A673 (cell line): Measurements from ENCODE around the gene METTL1.

ENCODE experiments used
- EZH2 ChIP-seq: fragments of 200-600 bp; sonication (generic); IDR thresholded peaks from 2 replicates; pipeline ENCODE4 v1.6.1; 2017; ENCODE audit warnings: borderline replicate concordance, low read depth, mild to moderate bottlenecking, mixed read lengths, antibody characterized with exemption, low read length; ENCODE audit not compliant: poor library complexity, severe bottlenecking
- TF ChIP-seq, protein P1 (sequence below): fragments of 300-800, 200-600 bp; sonication (generic); conservative IDR thresholded peaks from 2 replicates; pipeline ENCODE4 v1.5.1; 2017; ENCODE audit warnings: low read depth, mild to moderate bottlenecking, antibody characterized with exemption, low read length, moderate library complexity, mixed read lengths

GRCh38 chr12:57729321-57729844, 42.5 kb downstream of the METTL1 start:
- TF ChIP-seq, protein P1, sequence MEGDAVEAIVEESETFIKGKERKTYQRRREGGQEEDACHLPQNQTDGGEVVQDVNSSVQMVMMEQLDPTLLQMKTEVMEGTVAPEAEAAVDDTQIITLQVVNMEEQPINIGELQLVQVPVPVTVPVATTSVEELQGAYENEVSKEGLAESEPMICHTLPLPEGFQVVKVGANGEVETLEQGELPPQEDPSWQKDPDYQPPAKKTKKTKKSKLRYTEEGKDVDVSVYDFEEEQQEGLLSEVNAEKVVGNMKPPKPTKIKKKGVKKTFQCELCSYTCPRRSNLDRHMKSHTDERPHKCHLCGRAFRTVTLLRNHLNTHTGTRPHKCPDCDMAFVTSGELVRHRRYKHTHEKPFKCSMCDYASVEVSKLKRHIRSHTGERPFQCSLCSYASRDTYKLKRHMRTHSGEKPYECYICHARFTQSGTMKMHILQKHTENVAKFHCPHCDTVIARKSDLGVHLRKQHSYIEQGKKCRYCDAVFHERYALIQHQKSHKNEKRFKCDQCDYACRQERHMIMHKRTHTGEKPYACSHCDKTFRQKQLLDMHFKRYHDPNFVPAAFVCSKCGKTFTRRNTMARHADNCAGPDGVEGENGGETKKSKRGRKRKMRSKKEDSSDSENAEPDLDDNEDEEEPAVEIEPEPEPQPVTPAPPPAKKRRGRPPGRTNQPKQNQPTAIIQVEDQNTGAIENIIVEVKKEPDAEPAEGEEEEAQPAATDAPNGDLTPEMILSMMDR, result no peak
- TF ChIP-seq EZH2, result no peak
